ENCODE measurements around the gene ABCC1. TPM values are rescaled to one million over a fixed set of nuclear protein-coding genes. Genes with fewer than 3 reads are reported as not detected.
"Not testable (repeated sequence)": the region's sequence is repeated elsewhere in the genome, so short reads cannot be mapped to it uniquely, and the experiment has no call there.

The ABCC1 gene
- total RNA-seq, 1 donor from 2014 or later: 24.5 TPM

GRCh38 chr16:16176328-16176727 lies 226.9 kb downstream of the ABCC1 start:
- intact Hi-C loops (cut with DNase I): no loop called here
- ATAC-seq: no peak
- DNase-seq (ENCODE audit: missing footprints): no peak

GRCh38 chr16:16178455-16179162 lies 229.2 kb downstream of the ABCC1 start:
- DNase-seq (ENCODE audit: missing footprints): no peak
- intact Hi-C loops (cut with DNase I): no loop called here
- ATAC-seq: no peak

DNA sequence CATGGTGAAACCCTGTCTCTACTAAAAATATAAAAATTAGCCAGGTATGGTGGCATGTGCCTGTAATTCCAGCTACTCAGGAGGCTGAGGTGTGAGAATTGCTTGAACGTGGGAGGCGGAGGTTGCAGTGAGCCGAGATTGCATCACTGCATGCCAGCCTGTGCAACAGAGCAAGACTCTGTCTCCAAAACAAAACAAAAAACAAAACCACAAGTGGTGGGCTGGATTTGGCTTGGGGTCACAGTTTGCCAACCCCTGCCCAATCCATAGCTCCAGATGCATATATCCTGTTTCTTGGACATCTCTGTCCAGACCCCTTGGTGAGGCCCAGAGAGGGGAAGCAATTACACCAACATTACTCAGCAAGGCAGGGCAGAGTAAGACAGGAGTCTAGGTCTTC lies 232.3 kb downstream of the ABCC1 start:
- intact Hi-C loops (cut with DNase I); ATAC-seq; DNase-seq (ENCODE audit: missing footprints): not testable (repeated sequence)

- ATAC-seq (no peak), DNase-seq (ENCODE audit: missing footprints) (no peak)
- intact Hi-C loops (cut with DNase I): no loop called here
Measured at GRCh38 chr16:16182918-16183317, 233.5 kb downstream of the ABCC1 start.

- ATAC-seq (no peak), DNase-seq (ENCODE audit: missing footprints) (no peak)
- intact Hi-C loops (cut with DNase I): no loop called here
Measured at GRCh38 chr16:16183562-16183961, 234.1 kb downstream of the ABCC1 start.

DNA sequence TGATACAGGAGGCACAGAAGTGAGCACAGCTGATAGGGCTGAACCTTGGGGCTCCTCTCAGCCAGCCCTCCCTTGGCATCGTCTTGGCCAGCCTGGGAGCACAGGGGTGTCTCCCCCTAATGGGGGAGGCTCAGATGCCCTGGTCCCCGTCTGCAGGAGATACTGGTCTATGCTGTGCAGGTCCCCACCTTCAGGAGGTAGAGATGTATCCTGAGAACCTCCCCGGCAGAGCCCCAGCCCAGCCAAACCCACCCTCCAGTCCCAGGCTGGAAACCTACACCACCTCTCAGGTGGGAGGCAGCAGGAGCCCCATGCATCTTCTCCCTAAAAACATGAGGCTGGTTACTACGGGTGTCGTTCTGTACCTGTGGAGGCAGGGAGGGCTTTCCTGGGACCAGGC lies 235.2 kb downstream of the ABCC1 start:
- intact Hi-C loops (cut with DNase I): no loop called here
- DNase-seq (ENCODE audit: missing footprints) (no peak), ATAC-seq (no peak)

DNA sequence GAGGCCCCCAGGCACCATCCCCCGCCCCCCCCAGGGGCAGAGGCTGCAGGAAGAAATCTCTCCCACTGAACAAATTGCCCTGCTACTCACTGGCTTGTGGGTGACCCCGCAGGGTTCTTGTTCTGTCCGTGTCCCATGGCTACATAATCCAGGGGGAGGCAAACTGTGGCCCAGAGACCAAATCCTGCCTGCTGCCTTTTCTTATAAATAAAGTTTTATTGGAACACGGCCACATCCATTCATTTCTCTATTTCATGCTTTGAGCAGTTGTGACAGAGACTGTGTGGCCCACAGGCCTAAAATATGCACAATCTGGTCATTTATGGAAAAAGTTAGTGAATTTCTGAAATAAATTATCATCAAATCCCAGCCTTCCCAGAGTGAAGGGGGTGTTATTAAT lies 235.7 kb downstream of the ABCC1 start:
- DNase-seq (ENCODE audit: missing footprints) (no peak), ATAC-seq (no peak)
- intact Hi-C loops (cut with DNase I): no loop called here

DNA sequence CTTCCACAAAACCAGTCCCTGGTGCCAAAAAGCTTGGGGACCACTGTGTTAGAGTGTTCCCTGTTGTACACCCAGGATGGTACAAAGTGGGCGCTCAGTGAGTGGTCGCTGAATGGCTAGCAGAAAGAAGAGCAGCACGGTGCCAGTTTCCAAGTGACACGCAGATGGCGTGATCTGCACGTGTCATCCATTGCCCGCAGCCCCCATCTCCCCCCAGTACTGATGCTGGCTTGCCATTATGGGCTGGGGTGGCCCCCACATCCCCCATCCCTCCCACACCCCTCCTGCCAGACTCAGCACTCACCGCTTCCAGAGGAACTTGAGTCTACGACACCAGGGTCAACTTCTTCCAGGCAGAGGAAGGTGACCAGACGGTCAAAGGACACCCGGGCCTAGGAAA lies 237.4 kb downstream of the ABCC1 start:
- ATAC-seq (no peak), DNase-seq (ENCODE audit: missing footprints) (no peak)
- intact Hi-C loops (cut with DNase I): no loop called here

GRCh38 chr16:16188827-16189226 lies 239.4 kb downstream of the ABCC1 start:
- intact Hi-C loops (cut with DNase I): no loop called here
- no peak for ATAC-seq
- DNase-seq (ENCODE audit: missing footprints): no peak

DNA sequence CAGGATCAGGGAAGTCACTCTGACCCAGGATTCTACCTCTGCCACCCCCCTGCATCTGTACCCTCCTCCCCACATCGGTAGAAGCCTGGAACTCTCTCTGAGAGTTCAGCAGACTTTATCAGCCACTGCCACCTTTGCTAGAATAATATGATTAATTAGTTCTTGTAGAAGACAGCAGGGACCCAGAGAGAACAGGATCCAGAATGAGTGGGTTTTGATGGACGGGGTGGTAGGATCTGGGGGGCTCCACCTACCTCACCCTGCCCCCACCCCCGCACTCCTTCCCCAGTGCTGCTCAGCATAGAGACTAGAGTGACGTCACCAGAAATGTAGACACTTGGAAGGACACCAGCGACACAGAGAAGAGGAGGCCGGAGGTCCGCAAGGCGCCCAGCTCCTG lies 240.4 kb downstream of the ABCC1 start:
- DNase-seq (ENCODE audit: missing footprints) (no peak), ATAC-seq (no peak)
- intact Hi-C loops (cut with DNase I): loop anchor here (5.0 kb wide), 1 partner anchor 413 kb away; no protein-coding TSS in a partner anchor

- intact Hi-C loops (cut with DNase I): loop anchor here (5.0 kb wide), 1 partner anchor 413 kb away; no protein-coding TSS in a partner anchor
- DNase-seq (ENCODE audit: missing footprints): no peak
- no peak for ATAC-seq
Measured at GRCh38 chr16:16190546-16190945, 241.1 kb downstream of the ABCC1 start.

GRCh38 chr16:16190966-16191365 lies 241.6 kb downstream of the ABCC1 start:
- intact Hi-C loops (cut with DNase I): loop anchor here (5.0 kb wide), 1 partner anchor 414 kb away; no protein-coding TSS in a partner anchor
- not testable (repeated sequence) for DNase-seq (ENCODE audit: missing footprints); ATAC-seq

DNA sequence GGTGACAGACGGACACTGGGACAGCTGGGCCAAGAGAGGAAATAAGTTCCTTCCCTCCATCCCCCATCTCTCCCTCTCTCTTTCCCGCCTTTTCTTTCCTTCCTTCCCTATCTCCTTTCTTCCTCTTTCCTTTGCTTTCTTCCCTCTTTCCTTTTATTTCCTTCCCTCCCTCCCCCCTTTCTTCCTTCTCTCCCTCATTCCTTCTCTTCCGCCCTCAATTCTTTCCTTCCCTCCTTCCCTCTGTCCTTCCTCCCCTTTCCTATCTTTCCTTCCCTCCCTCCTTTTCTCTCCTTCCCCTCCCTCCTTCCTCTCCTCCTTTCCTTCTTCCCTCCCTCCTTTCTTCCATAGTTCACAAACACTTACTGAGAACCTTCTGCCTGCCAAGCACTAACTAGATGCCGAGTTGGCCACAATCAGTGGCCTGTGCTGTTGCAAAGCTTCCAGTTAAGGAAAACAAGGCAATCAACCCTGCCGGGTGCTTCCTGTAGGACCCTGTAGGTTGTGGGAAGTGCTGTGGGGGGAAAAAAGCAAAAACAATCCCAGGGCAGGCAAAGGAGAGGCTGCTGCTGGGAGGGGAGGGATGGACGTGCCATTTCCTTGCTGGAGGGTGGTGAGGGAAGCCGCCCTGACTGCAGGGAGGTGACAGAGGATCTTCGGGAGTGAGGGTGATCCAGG lies 242.2 kb downstream of the ABCC1 start:
- DNase-seq (ENCODE audit: missing footprints): no peak
- intact Hi-C loops (cut with DNase I): loop anchor here (5.0 kb wide), 1 partner anchor 414 kb away; no protein-coding TSS in a partner anchor
- ATAC-seq: no peak

Other genes starting within 250 kb of the ABCC1 start
- gene MYH11, start 92.6 kb upstream of the ABCC1 start, total RNA-seq: 17.9 TPM
- gene CEP20, start 61.0 kb upstream of the ABCC1 start, total RNA-seq: 32.0 TPM

Data from Right ventricle myocardium inferior (tissue), 1 donor.